GM23248 (cell line): ENCODE data around the gene FRMD1. TPM values are rescaled to one million over a fixed set of nuclear protein-coding genes. Genes with fewer than 3 reads are reported as not detected.

ENCODE experiments used
- DNase-seq: peaks from one replicate; pipeline ENCODE4 v3.0.0-alpha.2; 2015
- H2AFZ ChIP-seq: fragments of 200-600 bp; sonication (generic); 2 replicates; pipeline ENCODE4 v1.6.1; 2016; ENCODE audit warnings: antibody characterized with exemption
- H3F3A ChIP-seq: fragments of 200-600 bp; sonication (generic); 2 replicates; pipeline ENCODE4 v1.6.1; 2016; ENCODE audit warnings: mild to moderate bottlenecking, antibody characterized with exemption, mixed run types; ENCODE audit not compliant: insufficient read depth
- H3K27ac ChIP-seq: fragments of 200-600 bp; sonication (generic); 2 replicates; pipeline ENCODE4 v1.5.1; 2016; ENCODE audit warnings: mild to moderate bottlenecking
- H3K27me3 ChIP-seq: fragments of 200-600 bp; sonication (generic); replicated peaks from 2 replicates; pipeline ENCODE4 v1.6.1; 2016; ENCODE audit warnings: mild to moderate bottlenecking; ENCODE audit not compliant: insufficient read depth
- H3K36me3 ChIP-seq: fragments of 200-600 bp; sonication (generic); 2 replicates; pipeline ENCODE4 v1.6.1; 2016; ENCODE audit warnings: low read depth, mild to moderate bottlenecking
- H3K4me1 ChIP-seq: fragments of 200-600 bp; sonication (generic); 2 replicates; pipeline ENCODE4 v1.6.1; 2016; ENCODE audit warnings: mild to moderate bottlenecking; ENCODE audit not compliant: insufficient read depth
- H3K4me2 ChIP-seq: fragments of 200-600 bp; sonication (generic); one replicate; pipeline ENCODE4 v1.6.1; 2016; ENCODE audit warnings: mild to moderate bottlenecking; ENCODE audit not compliant: unreplicated experiment
- H3K4me3 ChIP-seq: fragments of 200-600 bp; sonication (generic); 2 replicates; pipeline ENCODE4 v1.5.1; 2016; ENCODE audit warnings: mild to moderate bottlenecking
- H3K79me2 ChIP-seq: fragments of 200-600 bp; sonication (generic); 2 replicates; pipeline ENCODE4 v1.6.1; 2016; ENCODE audit warnings: mild to moderate bottlenecking; ENCODE audit not compliant: insufficient read depth
- H3K9ac ChIP-seq: fragments of 200-600 bp; sonication (generic); 2 replicates; pipeline ENCODE4 v1.6.1; 2016; ENCODE audit warnings: mild to moderate bottlenecking
- H3K9me2 ChIP-seq: fragments of 200-600 bp; sonication (generic); 2 replicates; pipeline ENCODE4 v1.6.1; 2016; ENCODE audit warnings: mixed run types, mild to moderate bottlenecking, moderate library complexity; ENCODE audit not compliant: insufficient read depth
- H3K9me3 ChIP-seq: fragments of 200-600 bp; sonication (generic); one replicate; pipeline ENCODE4 v1.6.1; 2017; ENCODE audit warnings: low read depth
- H4K20me1 ChIP-seq: fragments of 200-600 bp; sonication (generic); 2 replicates; pipeline ENCODE4 v1.6.0; 2016; ENCODE audit not compliant: insufficient read depth
- EZH2 ChIP-seq: fragments of 200-600 bp; sonication (generic); IDR thresholded peaks from 2 replicates; pipeline ENCODE4 v1.6.1; 2018; ENCODE audit warnings: antibody characterized with exemption, mild to moderate bottlenecking; ENCODE audit not compliant: insufficient read depth, poor library complexity, severe bottlenecking
- EZH2phosphoT487 ChIP-seq: fragments of 200-600 bp; sonication (generic); IDR thresholded peaks from 2 replicates; pipeline ENCODE4 v1.6.1; 2018; ENCODE audit warnings: antibody characterized with exemption, moderate library complexity, mild to moderate bottlenecking, low read depth; ENCODE audit not compliant: insufficient read depth
- WGBS, 2 experiments: methylation state at CpG; one replicate each; pipeline ENCODE4 v1.1.6; 2015 to 2017; ENCODE audit warnings: low lambda C conversion rate in 2 of 2, low coverage in 1 of 2; ENCODE audit errors: missing lambda C conversion rate in 2 of 2; 5-methylcytosine and 5-hydroxymethylcytosine counted together
- in situ Hi-C: fragments of 300-500 bp; cut with MboI; formaldehyde crosslinking; loops from 2 replicates; pipeline ENCODE4 v1.15.0; 2020
- polyA plus RNA-seq: library from polyadenylated mRNA; unstranded; fragments of >200 nt; fragmentation: Nextera tagmentation; extraction: Ambion mirVana; gene quantifications from 2 replicates; pipeline ENCODE4 v1.2.1, GENCODE V29; 2016
- total RNA-seq: library from RNA; depleted of rRNA; stranded (reverse); fragments of >200 nt; shearing (Covaris generic); gene quantifications from 2 replicates; pipeline ENCODE4 v1.2.3, GENCODE V29; 2014

The FRMD1 gene
- total and polyA plus RNA-seq, 2 experiments from 2014 or later = not detected

DNA sequence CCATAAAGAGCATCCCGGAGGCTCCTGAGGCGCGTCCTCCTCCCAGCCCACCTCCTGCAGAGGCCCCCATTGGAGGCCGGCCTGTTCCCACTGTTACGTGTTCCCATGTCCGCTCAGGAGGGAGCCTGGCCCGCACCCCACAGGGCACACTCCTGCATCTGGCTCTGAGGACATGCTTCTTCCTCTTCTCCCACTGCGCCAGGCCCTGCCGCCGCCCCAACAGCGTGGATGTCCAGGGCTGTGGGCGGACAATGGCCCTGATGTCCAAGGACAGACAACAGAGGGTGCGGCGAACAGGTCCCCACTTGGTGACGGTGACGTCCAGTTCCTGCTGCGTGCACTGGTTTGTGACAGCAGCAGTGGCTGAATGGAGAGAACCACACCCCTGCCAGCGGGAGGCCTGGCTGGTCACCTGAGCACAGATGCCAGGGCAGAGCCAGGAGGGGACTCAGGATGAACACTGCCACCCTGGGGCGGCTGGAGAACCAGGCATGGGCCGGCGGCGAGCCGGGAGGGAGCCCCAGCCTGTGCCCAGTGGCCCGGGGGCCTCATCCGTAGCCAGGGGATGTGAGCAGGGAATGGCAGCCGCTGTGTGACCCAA lies 26.6 kb downstream of the FRMD1 start:
- H3K27ac ChIP-seq = no peak overlapping the region
- no peaks in the 10 kb centered on the region for H3K9me3 ChIP-seq
- H3K9ac ChIP-seq = no peak overlapping the region
- H4K20me1 ChIP-seq = no peaks in the 10 kb centered on the region
- H3K4me1 ChIP-seq = no peaks in the 10 kb centered on the region
- no peak for DNase-seq
- no peaks in the 10 kb centered on the region for H3K79me2 ChIP-seq
- no peak overlapping the region for H2AFZ ChIP-seq
- H3K27me3 ChIP-seq = no peaks in the 10 kb centered on the region
- TF ChIP-seq EZH2 = no peak
- TF ChIP-seq EZH2phosphoT487 = no peak
- H3K9me2 ChIP-seq = no peaks in the 10 kb centered on the region
- WGBS, 2 experiments = 87 to 91% methylated on average over 26 of the region's 26 CpGs
- no peak overlapping the region for H3K4me3 ChIP-seq
- H3K4me2 ChIP-seq = no peak overlapping the region
- in situ Hi-C loops = no loop called here
- H3K36me3 ChIP-seq = no peaks in the 10 kb centered on the region
- H3F3A ChIP-seq = no peaks in the 10 kb centered on the region

DNA sequence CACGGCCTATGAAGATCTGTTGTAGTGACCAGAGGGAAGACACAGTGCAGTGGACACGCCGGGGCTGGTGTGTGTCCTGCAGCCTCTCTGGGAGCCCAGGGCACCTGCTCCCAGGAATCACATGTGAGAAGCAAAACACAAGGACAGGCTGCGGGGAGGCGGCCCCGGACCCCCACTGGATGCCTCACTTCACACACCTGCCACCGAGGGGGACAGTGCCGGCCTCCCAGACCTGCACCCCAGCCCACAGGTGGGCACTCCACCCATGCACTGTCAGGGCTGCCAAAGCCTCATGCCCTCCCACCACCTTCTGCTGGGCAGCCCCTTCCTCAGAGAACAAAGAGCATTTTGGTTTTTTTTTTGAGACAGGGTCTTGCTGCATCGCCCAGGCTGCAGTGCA lies 27.4 kb downstream of the FRMD1 start:
- no peak overlapping the region for H3K27ac ChIP-seq
- H3K4me2 ChIP-seq = no peak overlapping the region
- no peak for TF ChIP-seq EZH2
- no peak for TF ChIP-seq EZH2phosphoT487
- no peaks in the 10 kb centered on the region for H3K27me3 ChIP-seq
- H3K36me3 ChIP-seq = no peaks in the 10 kb centered on the region
- H4K20me1 ChIP-seq = no peaks in the 10 kb centered on the region
- no peaks in the 10 kb centered on the region for H3K9me3 ChIP-seq
- H3F3A ChIP-seq = no peaks in the 10 kb centered on the region
- no peak overlapping the region for H2AFZ ChIP-seq
- no peaks in the 10 kb centered on the region for H3K4me1 ChIP-seq
- no peak overlapping the region for H3K4me3 ChIP-seq
- no peak overlapping the region for H3K9ac ChIP-seq
- DNase-seq = no peak
- in situ Hi-C loops = no loop called here
- H3K9me2 ChIP-seq = no peaks in the 10 kb centered on the region
- WGBS, 2 experiments = 85 to 86% methylated on average over 9 of the region's 9 CpGs
- H3K79me2 ChIP-seq = no peaks in the 10 kb centered on the region

DNA sequence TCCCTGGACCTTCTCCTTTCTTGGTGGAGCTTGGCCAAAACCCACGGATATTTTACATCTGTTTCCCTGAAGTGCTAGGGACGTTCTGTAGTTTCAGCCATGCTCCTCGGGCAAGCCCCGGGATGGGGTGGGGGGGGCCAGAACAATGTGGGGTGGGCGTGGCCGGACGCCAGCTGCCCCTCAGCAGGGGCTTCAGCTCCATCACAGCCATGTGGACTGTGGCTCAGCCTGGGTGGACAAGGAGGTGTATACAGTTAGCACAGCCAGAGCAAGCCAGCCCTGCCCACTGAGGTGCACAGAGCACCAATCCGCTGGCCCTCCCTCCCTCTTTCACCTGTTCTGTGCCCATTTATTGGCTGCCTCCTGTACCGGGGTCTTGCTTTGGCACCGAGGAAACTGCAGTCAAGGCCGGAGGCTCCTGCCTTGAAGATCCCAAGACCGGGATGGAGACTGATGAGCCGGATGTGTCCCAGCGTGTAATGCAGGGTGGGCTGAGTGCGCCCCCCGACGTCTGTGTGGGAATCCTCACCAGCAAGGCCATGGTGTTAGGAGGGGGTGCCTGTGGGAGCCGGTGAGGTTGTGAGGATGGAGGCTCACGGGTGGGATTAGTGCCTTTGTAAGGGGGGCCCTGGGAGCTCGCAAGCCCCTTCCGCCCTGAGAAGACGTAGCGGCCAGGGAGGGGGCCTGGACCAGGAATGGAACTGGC lies 28.0 kb downstream of the FRMD1 start:
- no peak for DNase-seq
- no peak overlapping the region for H3K9ac ChIP-seq
- TF ChIP-seq EZH2phosphoT487 (no peak), EZH2 (no peak)
- no peaks in the 10 kb centered on the region for H3K4me1 ChIP-seq
- H3K79me2 ChIP-seq = no peaks in the 10 kb centered on the region
- no peak overlapping the region for H3K4me2 ChIP-seq
- H4K20me1 ChIP-seq = no peaks in the 10 kb centered on the region
- H3K4me3 ChIP-seq = no peak overlapping the region
- H3K27me3 ChIP-seq = no peaks in the 10 kb centered on the region
- no peaks in the 10 kb centered on the region for H3K9me2 ChIP-seq
- in situ Hi-C loops = no loop called here
- no peak overlapping the region for H3K27ac ChIP-seq
- no peaks in the 10 kb centered on the region for H3K36me3 ChIP-seq
- no peaks in the 10 kb centered on the region for H3F3A ChIP-seq
- no peaks in the 10 kb centered on the region for H3K9me3 ChIP-seq
- WGBS, 2 experiments = 56 to 57% methylated on average over 23 of the region's 23 CpGs
- no peak overlapping the region for H2AFZ ChIP-seq

- Histone ChIP-seq H3K27me3 (no peaks in the 10 kb centered on the region), H3K9ac (no peak overlapping the region), H3K4me1 (no peaks in the 10 kb centered on the region), H4K20me1 (no peaks in the 10 kb centered on the region), H2AFZ (no peak overlapping the region), H3K36me3 (no peaks in the 10 kb centered on the region), H3K9me2 (no peaks in the 10 kb centered on the region), H3K79me2 (no peaks in the 10 kb centered on the region), H3K27ac (no peak overlapping the region), H3F3A (no peaks in the 10 kb centered on the region), H3K4me3 (no peak overlapping the region), H3K4me2 (no peak overlapping the region), H3K9me3 (no peaks in the 10 kb centered on the region)
- DNase-seq = no peak
- WGBS, 2 experiments = 69 to 75% methylated on average over 24 to 27 of the region's 27 CpGs
- no peak for TF ChIP-seq EZH2phosphoT487
- TF ChIP-seq EZH2 = no peak
- in situ Hi-C loops = no loop called here
Observed at GRCh38 chr6:168050225-168050880, 28.7 kb downstream of the FRMD1 start.
